SU-DHL-6 (cell line): ENCODE data around the gene MAL.
"Not testable (repeated sequence)": the region's sequence is repeated elsewhere in the genome, so short reads cannot be mapped to it uniquely, and the experiment has no call there.

Experiments used
- H2AFZ ChIP-seq: fragments of 200-600 bp; sonication (generic); 2 replicates; pipeline ENCODE4 v1.6.1; 2014; ENCODE audit warnings: low read depth, mild to moderate bottlenecking, moderate library complexity, mixed read lengths, antibody characterized with exemption, low read length; ENCODE audit not compliant: severe bottlenecking
- H3F3A ChIP-seq: fragments of 200-600 bp; shearing (Covaris generic); 2 replicates; pipeline ENCODE4 v1.6.0; 2016; ENCODE audit warnings: antibody characterized with exemption, mild to moderate bottlenecking; ENCODE audit not compliant: insufficient read depth
- H3K27ac ChIP-seq: fragments of 200-600 bp; sonication (generic); 2 replicates; pipeline ENCODE4 v1.5.1; 2016; ENCODE audit warnings: low read depth, mild to moderate bottlenecking, low read length, moderate library complexity, mixed read lengths
- H3K27me3 ChIP-seq: fragments of 200-600 bp; sonication (generic), shearing (Covaris generic); 2 replicates; pipeline ENCODE4 v1.6.0; 2014; ENCODE audit warnings: mild to moderate bottlenecking, low read length
- H3K36me3 ChIP-seq: fragments of 200-600 bp; sonication (generic); 2 replicates; pipeline ENCODE4 v1.6.1; 2014; ENCODE audit warnings: mild to moderate bottlenecking, low read length, mixed read lengths
- H3K4me2 ChIP-seq: fragments of 300-600, 200-600 bp; shearing (Covaris generic), sonication (generic); 2 replicates; pipeline ENCODE4 v1.6.0; 2014; ENCODE audit warnings: low read length, low read depth, mild to moderate bottlenecking; ENCODE audit not compliant: poor library complexity, severe bottlenecking
- H3K4me3 ChIP-seq: fragments of 200-600 bp; sonication (generic); 2 replicates; pipeline ENCODE4 v1.5.1; 2014; ENCODE audit warnings: antibody characterized with exemption, low read length, mild to moderate bottlenecking, mixed read lengths; ENCODE audit not compliant: insufficient read depth, poor library complexity, severe bottlenecking
- H3K79me2 ChIP-seq: fragments of 200-600 bp; sonication (generic); 2 replicates; pipeline ENCODE4 v1.6.1; 2014; ENCODE audit warnings: mild to moderate bottlenecking, low read length, moderate library complexity; ENCODE audit not compliant: insufficient read depth
- H3K9ac ChIP-seq: fragments of 200-600 bp; sonication (generic); 2 replicates; pipeline ENCODE4 v1.7.0; 2014; ENCODE audit warnings: mild to moderate bottlenecking, low read length
- H3K9me2 ChIP-seq: fragments of 200-600 bp; sonication (generic); replicated peaks from 2 replicates; pipeline ENCODE4 v1.6.1; 2014; ENCODE audit warnings: low read length; ENCODE audit not compliant: insufficient read depth
- H3K9me3 ChIP-seq: fragments of 200-600 bp; sonication (generic); 2 replicates; pipeline ENCODE4 v1.6.1; 2014; ENCODE audit warnings: low read length, mixed read lengths; ENCODE audit not compliant: insufficient read depth
- H4K20me1 ChIP-seq: fragments of 200-600 bp; sonication (generic); 2 replicates; pipeline ENCODE4 v1.6.1; 2014; ENCODE audit warnings: low read depth, mild to moderate bottlenecking, antibody characterized with exemption, low read length, moderate library complexity, mixed read lengths
- EZH2phosphoT487 ChIP-seq: fragments of 200-600 bp; sonication (generic), shearing (Covaris generic); conservative IDR thresholded peaks from 2 replicates; pipeline ENCODE4 v1.6.1; 2018; ENCODE audit warnings: mild to moderate bottlenecking, antibody characterized with exemption, low read length, moderate library complexity, mixed read lengths
- TF ChIP-seq, protein P1 (sequence below): fragments of 200-600 bp; sonication (generic); IDR thresholded peaks from one replicate; pipeline ENCODE4 v1.5.1; 2017; ENCODE audit warnings: antibody characterized with exemption, mild to moderate bottlenecking, low read length, moderate library complexity; ENCODE audit not compliant: insufficient read depth, poor library complexity, severe bottlenecking

Gene MAL

GRCh38 chr2:95034818-95035217, 9.3 kb downstream of the MAL start:
- no peak overlapping the region for H3K4me2 ChIP-seq
- no peaks in the 10 kb centered on the region for H4K20me1 ChIP-seq
- no peaks in the 10 kb centered on the region for H3K27me3 ChIP-seq
- H3K79me2 ChIP-seq: no peaks in the 10 kb centered on the region
- H3K4me3 ChIP-seq: no peak overlapping the region
- H3K27ac ChIP-seq: no peak overlapping the region
- no peak overlapping the region for H3K9ac ChIP-seq
- no peaks in the 10 kb centered on the region for H3K9me2 ChIP-seq
- H3K9me3 ChIP-seq: no peaks in the 10 kb centered on the region
- TF ChIP-seq, protein P1, sequence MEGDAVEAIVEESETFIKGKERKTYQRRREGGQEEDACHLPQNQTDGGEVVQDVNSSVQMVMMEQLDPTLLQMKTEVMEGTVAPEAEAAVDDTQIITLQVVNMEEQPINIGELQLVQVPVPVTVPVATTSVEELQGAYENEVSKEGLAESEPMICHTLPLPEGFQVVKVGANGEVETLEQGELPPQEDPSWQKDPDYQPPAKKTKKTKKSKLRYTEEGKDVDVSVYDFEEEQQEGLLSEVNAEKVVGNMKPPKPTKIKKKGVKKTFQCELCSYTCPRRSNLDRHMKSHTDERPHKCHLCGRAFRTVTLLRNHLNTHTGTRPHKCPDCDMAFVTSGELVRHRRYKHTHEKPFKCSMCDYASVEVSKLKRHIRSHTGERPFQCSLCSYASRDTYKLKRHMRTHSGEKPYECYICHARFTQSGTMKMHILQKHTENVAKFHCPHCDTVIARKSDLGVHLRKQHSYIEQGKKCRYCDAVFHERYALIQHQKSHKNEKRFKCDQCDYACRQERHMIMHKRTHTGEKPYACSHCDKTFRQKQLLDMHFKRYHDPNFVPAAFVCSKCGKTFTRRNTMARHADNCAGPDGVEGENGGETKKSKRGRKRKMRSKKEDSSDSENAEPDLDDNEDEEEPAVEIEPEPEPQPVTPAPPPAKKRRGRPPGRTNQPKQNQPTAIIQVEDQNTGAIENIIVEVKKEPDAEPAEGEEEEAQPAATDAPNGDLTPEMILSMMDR: no peak
- no peak for TF ChIP-seq EZH2phosphoT487
- H2AFZ ChIP-seq: no peak overlapping the region
- H3K36me3 ChIP-seq: no peaks in the 10 kb centered on the region
- no peaks in the 10 kb centered on the region for H3F3A ChIP-seq

DNA sequence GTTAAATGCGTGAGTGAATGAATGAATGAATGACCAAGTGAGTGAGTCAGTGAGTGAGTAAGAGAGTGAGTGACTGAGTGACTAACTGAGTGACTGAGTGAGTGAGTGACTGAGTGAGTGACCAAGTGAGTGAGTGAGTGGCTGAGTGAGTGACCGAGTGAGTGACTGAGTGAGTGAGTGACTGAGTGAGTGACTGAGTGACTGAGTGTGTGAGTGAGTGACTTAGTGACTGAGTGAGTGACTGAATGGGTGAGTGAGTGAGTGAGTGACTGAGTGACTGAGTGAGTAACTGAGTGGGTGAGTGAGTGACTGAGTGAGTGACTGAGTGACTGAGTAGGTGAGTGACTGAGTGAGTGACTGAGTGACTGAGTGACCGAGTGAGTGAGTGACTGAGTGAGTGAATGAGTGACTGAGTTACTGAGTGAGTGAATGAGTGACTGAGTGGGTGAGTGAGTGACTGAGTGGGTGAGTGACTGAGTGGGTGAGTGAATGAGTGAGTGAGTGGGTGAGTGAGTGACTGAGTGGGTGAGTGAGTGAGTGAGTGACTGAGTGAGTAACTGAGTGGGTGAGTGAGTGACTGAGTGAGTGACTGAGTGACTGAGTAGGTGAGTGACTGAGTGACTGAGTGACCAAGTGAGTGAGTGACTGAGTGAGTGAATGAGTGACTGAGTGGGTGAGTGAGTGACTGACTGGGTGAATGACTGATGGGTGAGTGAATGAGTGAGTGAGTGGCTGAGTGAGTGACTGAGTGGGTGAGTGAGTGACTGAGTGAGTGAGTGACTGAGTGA, 11.3 kb downstream of the MAL start:
- H3K27ac ChIP-seq: no peak overlapping the region
- no peak overlapping the region for H3K4me2 ChIP-seq
- no peak for TF ChIP-seq EZH2phosphoT487
- TF ChIP-seq, protein P1: no peak
- H3K27me3 ChIP-seq: no peaks in the 10 kb centered on the region
- H3K36me3 ChIP-seq: no peaks in the 10 kb centered on the region
- H3K4me3 ChIP-seq: no peak overlapping the region
- H3K79me2 ChIP-seq: no peaks in the 10 kb centered on the region
- no peaks in the 10 kb centered on the region for H4K20me1 ChIP-seq
- no peak overlapping the region for H3K9ac ChIP-seq
- H3K9me2 ChIP-seq: no peaks in the 10 kb centered on the region
- no peaks in the 10 kb centered on the region for H3F3A ChIP-seq
- no peaks in the 10 kb centered on the region for H3K9me3 ChIP-seq
- no peak overlapping the region for H2AFZ ChIP-seq

DNA sequence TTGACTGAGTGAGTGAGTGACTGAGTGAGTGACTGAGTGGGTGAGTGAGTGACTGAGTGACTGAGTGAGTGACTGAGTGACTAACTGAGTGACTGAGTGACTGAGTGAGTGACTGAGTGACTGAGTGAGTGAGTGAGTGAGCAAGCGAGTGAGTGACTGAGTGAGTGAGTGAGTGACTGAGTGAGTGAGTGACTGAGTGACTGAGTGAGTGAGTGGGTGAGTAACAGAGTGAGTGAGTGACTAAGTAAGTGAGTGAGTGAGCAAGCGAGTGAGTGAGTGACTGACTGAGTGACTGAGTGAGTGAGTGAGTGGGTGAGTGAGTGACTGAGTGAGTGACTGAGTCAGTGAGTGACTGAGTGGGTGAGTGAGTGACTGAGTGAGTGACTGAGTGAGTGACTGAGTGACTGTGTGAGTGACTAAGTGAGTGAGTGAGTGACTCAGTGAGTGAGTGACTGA, 11.9 kb downstream of the MAL start:
- no peak overlapping the region for H3K4me2 ChIP-seq
- no peak for TF ChIP-seq EZH2phosphoT487
- TF ChIP-seq, protein P1: no peak
- no peaks in the 10 kb centered on the region for H3K79me2 ChIP-seq
- H3K9me2 ChIP-seq: no peaks in the 10 kb centered on the region
- H3K27ac ChIP-seq: no peak overlapping the region
- H3K9me3 ChIP-seq: no peaks in the 10 kb centered on the region
- H4K20me1 ChIP-seq: no peaks in the 10 kb centered on the region
- H3K4me3 ChIP-seq: no peak overlapping the region
- H3K36me3 ChIP-seq: no peaks in the 10 kb centered on the region
- no peak overlapping the region for H3K9ac ChIP-seq
- H3K27me3 ChIP-seq: no peaks in the 10 kb centered on the region
- H3F3A ChIP-seq: no peaks in the 10 kb centered on the region
- no peak overlapping the region for H2AFZ ChIP-seq

DNA sequence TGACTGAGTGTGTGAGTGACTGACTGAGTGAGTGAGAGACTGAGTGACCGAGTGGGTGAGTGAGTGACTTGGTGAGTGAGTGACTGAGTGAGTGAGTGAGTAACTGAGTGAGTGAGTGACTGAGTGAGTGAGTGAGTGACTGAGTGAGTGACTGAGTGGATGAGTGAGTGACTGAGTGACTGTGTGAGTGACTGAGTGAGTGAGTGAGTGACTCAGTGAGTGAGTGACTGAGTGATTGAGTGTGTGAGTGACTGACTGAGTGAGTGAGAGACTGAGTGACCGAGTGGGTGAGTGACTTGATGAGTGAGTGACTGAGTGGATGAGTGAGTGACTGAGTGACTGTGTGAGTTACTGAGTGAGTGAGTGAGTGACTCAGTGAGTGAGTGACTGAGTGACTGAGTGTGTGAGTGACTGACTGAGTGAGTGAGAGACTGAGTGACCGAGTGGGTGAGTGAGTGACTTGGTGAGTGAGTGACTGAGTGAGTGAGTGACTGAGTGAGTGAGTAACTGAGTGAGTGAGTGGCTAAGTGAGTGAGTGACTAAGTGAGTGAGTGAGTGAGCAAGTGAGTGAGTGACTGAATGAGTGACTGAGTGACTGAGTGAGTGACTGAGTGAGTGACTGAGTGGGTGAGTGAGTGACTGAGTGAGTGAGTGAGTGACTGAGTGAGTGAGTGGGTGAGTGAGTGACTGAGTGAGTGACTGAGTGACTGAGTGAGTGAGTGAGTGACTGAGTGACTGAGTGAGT, 12.5 kb downstream of the MAL start:
- not testable (repeated sequence) for H3K9me3 ChIP-seq, H2AFZ ChIP-seq, H3K79me2 ChIP-seq, H3K4me3 ChIP-seq, H3K9me2 ChIP-seq, H3K27ac ChIP-seq, H3K27me3 ChIP-seq, H4K20me1 ChIP-seq, H3K9ac ChIP-seq, H3K4me2 ChIP-seq, H3F3A ChIP-seq, H3K36me3 ChIP-seq
